BLaER1 treated with 17β-estradiol and CSF1 and Interleukin-3, amounts not matched to agents 10 nM and 100 nM (cell line): ENCODE measurements around the gene OBP2A.

Source experiments
- H3K27ac ChIP-seq, 11 experiments: shearing (Covaris generic); formaldehyde crosslinking; 2 replicates each; pipeline ENCODE4 v1.8.1; 2022
- H3K27me3 ChIP-seq, 11 experiments: shearing (Covaris generic); formaldehyde crosslinking; 2 replicates each; pipeline ENCODE4 v1.8.1; 2022
- H3K36me3 ChIP-seq, 11 experiments: shearing (Covaris generic); formaldehyde crosslinking; 2 replicates each; pipeline ENCODE4 v1.8.1; 2022
- H3K4me1 ChIP-seq, 10 experiments: shearing (Covaris generic); formaldehyde crosslinking; 2 replicates each; pipeline ENCODE4 v1.8.1; 2022
- H3K4me2 ChIP-seq, 11 experiments: shearing (Covaris generic); formaldehyde crosslinking; 2 replicates each; pipeline ENCODE4 v1.8.1; 2022
- H3K4me3 ChIP-seq, 10 experiments: shearing (Covaris generic); formaldehyde crosslinking; 2 replicates each; pipeline ENCODE4 v1.8.1; 2022
- H3K9ac ChIP-seq, 11 experiments: shearing (Covaris generic); formaldehyde crosslinking; 2 replicates each; pipeline ENCODE4 v1.8.1; 2022
- H3K9me3 ChIP-seq, 11 experiments: shearing (Covaris generic); formaldehyde crosslinking; replicated peaks in 1 of 11; 2 replicates each; pipeline ENCODE4 v1.8.1; 2022
- H4K20me1 ChIP-seq, 11 experiments: shearing (Covaris generic); formaldehyde crosslinking; 2 replicates each; pipeline ENCODE4 v1.8.1; 2022
- Cebpa-rat ChIP-seq, 11 experiments: shearing (Covaris generic); IDR thresholded peaks; 2 replicates each; pipeline ENCODE4 v1.8.1; 2022

The OBP2A gene

GRCh38 chr9:135563039-135563476, 17.1 kb downstream of the OBP2A start:
- Histone ChIP-seq H3K4me3 (no peak overlapping the region), H3K9me3 (no peaks in the 10 kb centered on the region), H3K4me2 (no peak overlapping the region), H3K36me3 (no peaks in the 10 kb centered on the region), H3K27me3 (no peaks in the 10 kb centered on the region), H3K9ac (no peak overlapping the region), H3K4me1 (peaks cover 5 to 17% (median 9%) of the 10 kb centered on the region in 10 experiments; a peak in 15 of 20 replicates), H3K27ac (no peak overlapping the region), H4K20me1 (peaks cover 0 to 5% (median 0%) of the 10 kb centered on the region in 11 experiments; a peak in 3 of 22 replicates)
- TF ChIP-seq Cebpa-rat (IDR thresholded peaks at IDR 0.05): no peak

- Histone ChIP-seq H3K27me3 (no peaks in the 10 kb centered on the region), H3K4me2 (no peak overlapping the region), H3K9ac (no peak overlapping the region), H3K36me3 (no peaks in the 10 kb centered on the region), H3K4me1 (peaks cover 5 to 17% (median 9%) of the 10 kb centered on the region in 10 experiments; a peak in 15 of 20 replicates), H3K27ac (no peak overlapping the region), H3K9me3 (peaks cover 0 to 1% (median 0%) of the 10 kb centered on the region in 11 experiments; a peak in 1 of 22 replicates), H3K4me3 (no peak overlapping the region), H4K20me1 (peaks cover 0 to 5% (median 0%) of the 10 kb centered on the region in 11 experiments; a peak in 3 of 22 replicates)
- no peak for TF ChIP-seq Cebpa-rat (IDR thresholded peaks at IDR 0.05)
Measured at GRCh38 chr9:135563858-135564257, 17.9 kb downstream of the OBP2A start.

- Histone ChIP-seq H3K4me1 (peaks cover 5 to 17% (median 9%) of the 10 kb centered on the region in 10 experiments; a peak in 15 of 20 replicates), H3K4me2 (no peak overlapping the region)
- no peak for TF ChIP-seq Cebpa-rat (IDR thresholded peaks at IDR 0.05)
Measured at GRCh38 chr9:135565141-135565628, 19.3 kb downstream of the OBP2A start.

GRCh38 chr9:135565636-135566035, 19.7 kb downstream of the OBP2A start:
- Histone ChIP-seq H3K9me3 (peaks cover 0 to 9% (median 0%) of the 10 kb centered on the region in 11 experiments; a peak in 3 of 22 replicates), H3K9ac (no peak overlapping the region), H3K27me3 (no peaks in the 10 kb centered on the region), H3K4me3 (no peak overlapping the region), H3K4me2 (peak overlapping the region in 3 of 11 experiments; percentile 60 to 70 (median 62); a peak in 3 of 22 replicates), H3K27ac (no peak overlapping the region), H3K36me3 (no peaks in the 10 kb centered on the region), H4K20me1 (peaks cover 0 to 5% (median 0%) of the 10 kb centered on the region in 11 experiments; a peak in 3 of 22 replicates), H3K4me1 (peaks cover 5 to 17% (median 9%) of the 10 kb centered on the region in 10 experiments; a peak in 15 of 20 replicates)
- TF ChIP-seq Cebpa-rat (IDR thresholded peaks at IDR 0.05): no peak

More at GRCh38 chr9:135565141-135565628, 19.3 kb downstream of the OBP2A start:
- no peak overlapping the region for H3K9ac ChIP-seq
- H3K36me3 ChIP-seq: no peaks in the 10 kb centered on the region
- H3K4me3 ChIP-seq: no peak overlapping the region
- peaks cover 0 to 5% (median 0%) of the 10 kb centered on the region in 11 experiments; a peak in 3 of 22 replicates for H4K20me1 ChIP-seq
- peaks cover 0 to 9% (median 0%) of the 10 kb centered on the region in 11 experiments; a peak in 3 of 22 replicates for H3K9me3 ChIP-seq
- H3K27me3 ChIP-seq: no peaks in the 10 kb centered on the region
- H3K27ac ChIP-seq: no peak overlapping the region

- Histone ChIP-seq H3K4me3 (no peak overlapping the region), H3K27me3 (no peaks in the 10 kb centered on the region), H3K27ac (no peak overlapping the region), H3K9me3 (peaks cover 0 to 9% (median 0%) of the 10 kb centered on the region in 11 experiments; a peak in 3 of 22 replicates), H4K20me1 (peaks cover 0 to 5% (median 0%) of the 10 kb centered on the region in 11 experiments; a peak in 3 of 22 replicates), H3K4me2 (peak overlapping the region in 10 of 11 experiments; percentile 5 to 73 (median 62); a peak in 18 of 22 replicates), H3K36me3 (no peaks in the 10 kb centered on the region), H3K9ac (no peak overlapping the region), H3K4me1 (peaks cover 1 to 17% (median 9%) of the 10 kb centered on the region in 10 experiments; a peak in 15 of 20 replicates)
- TF ChIP-seq Cebpa-rat (IDR thresholded peaks at IDR 0.05): no peak
Measured at GRCh38 chr9:135566552-135566951, 20.6 kb downstream of the OBP2A start.

GRCh38 chr9:135567311-135567710, 21.4 kb downstream of the OBP2A start:
- TF ChIP-seq Cebpa-rat (IDR thresholded peaks at IDR 0.05): no peak
- Histone ChIP-seq H3K27me3 (no peaks in the 10 kb centered on the region), H4K20me1 (peaks cover 0 to 5% (median 0%) of the 10 kb centered on the region in 11 experiments; a peak in 3 of 22 replicates), H3K4me3 (no peak overlapping the region), H3K9me3 (peaks cover 0 to 9% (median 0%) of the 10 kb centered on the region in 11 experiments; a peak in 3 of 22 replicates), H3K36me3 (no peaks in the 10 kb centered on the region), H3K27ac (no peak overlapping the region), H3K4me1 (peaks cover 0 to 17% (median 9%) of the 10 kb centered on the region in 10 experiments; a peak in 15 of 20 replicates), H3K9ac (no peak overlapping the region), H3K4me2 (no peak overlapping the region)

- Histone ChIP-seq H3K9ac (no peak overlapping the region), H3K27ac (no peak overlapping the region), H3K4me3 (no peak overlapping the region), H3K4me1 (peaks cover 0 to 17% (median 9%) of the 10 kb centered on the region in 10 experiments; a peak in 15 of 20 replicates), H3K4me2 (no peak overlapping the region), H3K36me3 (no peaks in the 10 kb centered on the region), H4K20me1 (peaks cover 0 to 5% (median 0%) of the 10 kb centered on the region in 11 experiments; a peak in 2 of 22 replicates), H3K27me3 (no peaks in the 10 kb centered on the region), H3K9me3 (peaks cover 0 to 9% (median 0%) of the 10 kb centered on the region in 11 experiments; a peak in 3 of 22 replicates)
- no peak for TF ChIP-seq Cebpa-rat (IDR thresholded peaks at IDR 0.05)
Measured at GRCh38 chr9:135568026-135568425, 22.1 kb downstream of the OBP2A start.

- no peak overlapping the region for H3K4me3 ChIP-seq
- TF ChIP-seq Cebpa-rat (IDR thresholded peaks at IDR 0.05): no peak
- no peak overlapping the region for H3K27ac ChIP-seq
- H3K4me2 ChIP-seq: no peak overlapping the region
- 0 out of 22 replicates have a peak, but pooled peaks cover 0 to 3% (median 0%) of the 10 kb centered on the region in 11 experiments for H4K20me1 ChIP-seq
- no peak overlapping the region for H3K9ac ChIP-seq
- peaks cover 0 to 13% (median 9%) of the 10 kb centered on the region in 10 experiments; a peak in 15 of 20 replicates for H3K4me1 ChIP-seq
- H3K27me3 ChIP-seq: no peaks in the 10 kb centered on the region
- peaks cover 0 to 9% (median 0%) of the 10 kb centered on the region in 11 experiments; a peak in 3 of 22 replicates for H3K9me3 ChIP-seq
- H3K36me3 ChIP-seq: no peaks in the 10 kb centered on the region
Measured at GRCh38 chr9:135570456-135570855, 24.5 kb downstream of the OBP2A start.

GRCh38 chr9:135572233-135572632, 26.3 kb downstream of the OBP2A start:
- Histone ChIP-seq H3K4me2 (no peak overlapping the region), H3K9me3 (peaks cover 0 to 9% (median 0%) of the 10 kb centered on the region in 11 experiments; a peak in 3 of 22 replicates), H3K27me3 (no peaks in the 10 kb centered on the region), H3K4me3 (no peak overlapping the region), H3K4me1 (peaks cover 0 to 3% (median 0%) of the 10 kb centered on the region in 10 experiments; a peak in 1 of 20 replicates), H3K9ac (no peak overlapping the region), H3K36me3 (no peaks in the 10 kb centered on the region), H4K20me1 (no peaks in the 10 kb centered on the region), H3K27ac (no peak overlapping the region)
- TF ChIP-seq Cebpa-rat (IDR thresholded peaks at IDR 0.05): no peak
